NB4 (cell line): Measurements from ENCODE around the gene TMIE.

Source experiments
- CTCF ChIP-seq: IDR thresholded peaks from one replicate; pipeline ENCODE4 v1.5.1; 2012; ENCODE audit warnings: low read depth, low read length
- MYC ChIP-seq: IDR thresholded peaks from 2 replicates; pipeline ENCODE4 v1.6.1; 2011; ENCODE audit warnings: low read depth, low read length
- POLR2A ChIP-seq: IDR thresholded peaks from 2 replicates; pipeline ENCODE4 v1.6.1; 2011; ENCODE audit warnings: mild to moderate bottlenecking; ENCODE audit not compliant: insufficient read length; ENCODE audit errors: extremely low read depth

- TF ChIP-seq CTCF (no peak), POLR2A (no peak), MYC (no peak)
Measured at GRCh38 chr3:46736006-46736872, 35.0 kb downstream of the TMIE start.
